ENCODE results near the gene ATXN7L3B.

ATXN7L3B gene

DNA sequence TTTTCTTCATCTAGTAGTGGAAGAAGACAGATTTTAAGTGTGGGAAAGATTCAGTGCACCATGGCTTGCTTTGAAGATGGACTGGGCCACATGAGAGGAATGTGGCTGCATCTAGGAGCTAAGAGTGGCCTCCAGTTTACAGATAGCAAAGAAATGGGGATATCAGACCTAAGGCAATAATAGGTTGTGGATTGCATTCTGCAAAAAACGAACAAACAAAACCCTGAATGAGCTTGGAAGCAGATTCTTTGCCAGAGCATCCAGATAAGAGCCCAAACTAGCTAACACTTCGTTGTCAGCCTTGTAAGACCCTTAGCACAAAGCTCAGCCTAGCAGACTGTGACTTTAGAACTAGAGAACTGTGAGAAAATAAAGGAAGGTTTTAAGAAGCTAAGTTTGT is 9.6 kb downstream of the ATXN7L3B start:
- DNase-seq (ENCODE audit: low spot score) = no peak

DNA sequence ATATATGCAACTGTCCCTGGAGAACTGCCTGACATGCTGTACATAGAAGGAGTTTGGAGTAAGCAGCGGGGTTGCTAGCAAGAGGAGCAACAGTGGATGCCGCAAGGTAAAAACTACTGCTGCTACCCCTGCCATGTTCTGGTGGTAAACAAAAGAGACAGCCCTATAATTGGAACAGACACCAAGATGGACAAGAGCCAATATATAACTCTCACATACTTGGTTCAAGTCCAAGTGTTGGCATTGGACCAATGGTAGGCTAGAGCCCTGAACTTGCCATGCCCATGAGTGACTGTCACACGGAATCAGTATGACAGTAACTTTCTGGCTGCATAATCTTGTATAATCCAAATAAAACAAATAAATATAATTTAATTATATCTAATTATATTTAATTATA is 13.7 kb downstream of the ATXN7L3B start:
- DNase-seq (ENCODE audit: low spot score) = no peak

DNA sequence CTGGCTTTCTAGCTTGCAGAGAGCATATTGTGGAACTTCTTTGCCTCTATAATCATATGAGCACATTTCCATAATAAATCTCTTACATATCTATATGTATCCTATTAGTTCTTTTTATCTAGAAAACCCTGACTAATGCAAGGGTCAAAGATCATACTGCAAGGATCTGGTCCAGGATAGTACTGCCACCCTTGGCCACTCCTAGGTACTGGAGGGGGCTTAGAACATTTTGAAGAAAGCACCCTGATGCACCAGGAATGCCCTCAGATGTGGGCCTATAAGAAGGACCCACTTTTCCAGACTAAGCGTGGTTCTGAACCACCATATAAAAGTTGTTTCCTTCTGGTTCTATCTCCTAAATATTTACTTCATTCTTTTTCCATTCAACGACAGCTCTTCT is 14.6 kb downstream of the ATXN7L3B start:
- no peak for DNase-seq (ENCODE audit: low spot score)

DNA sequence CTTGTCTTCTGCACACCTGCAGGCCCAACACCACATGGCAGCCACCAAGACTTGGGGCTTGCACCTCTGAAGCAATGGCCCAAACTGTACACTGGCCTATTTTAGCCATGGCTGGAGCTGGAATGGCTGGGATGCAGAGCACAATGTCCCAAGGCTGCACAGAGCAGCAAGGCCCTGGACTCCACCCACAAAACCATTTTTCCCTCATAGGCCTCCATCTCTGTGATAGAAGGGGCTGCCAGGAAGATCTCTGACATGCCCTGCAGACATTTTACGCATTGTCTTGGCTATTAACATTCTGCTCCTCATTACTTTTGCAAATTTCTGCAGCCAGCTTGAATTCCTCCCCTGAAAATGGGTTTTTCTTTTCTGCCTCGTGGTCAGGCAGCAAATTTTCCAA is 22.1 kb downstream of the ATXN7L3B start:
- DNase-seq (ENCODE audit: low spot score) = no peak

DNA sequence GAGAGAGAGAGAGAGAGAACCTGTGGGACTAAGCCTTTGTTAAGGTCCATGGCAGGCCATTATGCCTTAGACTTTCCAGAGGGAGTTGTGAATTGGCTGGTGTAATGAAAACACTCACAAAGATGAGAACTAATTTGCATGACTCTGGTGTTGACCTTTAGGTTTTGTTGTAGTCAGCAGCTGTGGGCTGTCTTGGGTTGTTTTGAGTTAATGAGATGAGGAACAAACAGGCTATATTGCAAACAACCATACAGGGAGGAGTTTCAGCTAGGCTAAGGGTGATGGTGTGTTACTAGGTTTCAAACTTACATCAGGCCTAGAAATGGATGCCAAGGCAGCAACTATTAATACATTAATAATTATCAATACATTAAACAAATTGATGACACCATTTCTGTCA is 26.3 kb downstream of the ATXN7L3B start:
- no peak for DNase-seq (ENCODE audit: low spot score)

DNA sequence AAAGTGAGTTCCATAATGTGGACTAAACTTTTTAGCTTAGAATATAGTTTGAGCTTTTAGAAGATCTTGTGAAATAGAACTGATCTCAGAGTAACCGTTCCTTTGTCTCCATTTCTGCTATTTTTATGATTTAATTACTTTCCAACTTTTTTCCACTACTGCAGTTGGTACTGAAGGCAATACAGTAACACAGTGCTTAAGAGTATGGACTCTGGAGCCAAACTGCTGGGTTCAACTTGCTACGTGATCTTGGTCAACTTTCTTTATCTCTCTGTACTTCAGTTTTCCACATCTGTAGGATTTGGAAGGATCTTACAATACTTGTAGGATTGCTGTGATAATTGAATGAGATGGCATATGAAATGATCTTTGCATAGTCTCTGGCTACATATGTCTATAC is 40.9 kb downstream of the ATXN7L3B start:
- DNase-seq (ENCODE audit: low spot score) = no peak

DNA sequence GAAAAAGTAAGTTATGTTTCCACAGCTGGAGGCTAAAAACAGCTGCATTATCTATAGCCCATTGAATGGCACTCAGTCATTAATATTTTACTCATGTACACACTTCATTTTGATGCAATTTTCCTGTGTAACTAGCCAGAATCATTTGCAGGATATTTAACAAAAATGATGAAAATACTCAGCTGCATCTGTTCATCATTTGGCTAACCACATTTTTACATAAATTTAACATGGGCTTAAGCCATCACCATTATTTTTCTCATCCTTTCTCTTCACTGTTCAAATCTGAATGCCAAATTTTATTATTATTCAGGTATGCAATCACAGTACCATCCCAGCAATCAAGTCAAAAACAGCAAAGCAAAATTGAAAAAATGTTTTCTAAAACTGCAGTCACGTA is 41.8 kb downstream of the ATXN7L3B start:
- no peak for DNase-seq (ENCODE audit: low spot score)

DNA sequence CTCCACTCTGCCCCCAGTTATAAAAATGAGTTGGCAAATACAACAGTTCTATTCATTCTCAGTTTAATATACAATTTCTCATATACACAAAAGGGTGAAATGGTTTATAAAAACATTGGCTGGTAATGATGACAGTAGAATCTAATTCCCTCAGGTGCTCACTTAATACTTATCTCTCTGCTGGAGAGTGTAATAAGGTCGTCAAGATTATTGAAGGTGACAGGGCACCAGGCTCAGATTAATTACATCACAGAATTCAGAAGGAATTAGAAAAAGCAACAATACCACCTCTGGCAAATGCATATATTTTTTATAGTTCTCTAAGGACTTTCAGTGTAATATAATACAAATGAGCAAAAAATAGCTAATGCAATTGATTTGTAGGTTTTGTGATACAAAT is 42.3 kb downstream of the ATXN7L3B start:
- peak; percentile 76 for DNase-seq (ENCODE audit: low spot score)

DNA sequence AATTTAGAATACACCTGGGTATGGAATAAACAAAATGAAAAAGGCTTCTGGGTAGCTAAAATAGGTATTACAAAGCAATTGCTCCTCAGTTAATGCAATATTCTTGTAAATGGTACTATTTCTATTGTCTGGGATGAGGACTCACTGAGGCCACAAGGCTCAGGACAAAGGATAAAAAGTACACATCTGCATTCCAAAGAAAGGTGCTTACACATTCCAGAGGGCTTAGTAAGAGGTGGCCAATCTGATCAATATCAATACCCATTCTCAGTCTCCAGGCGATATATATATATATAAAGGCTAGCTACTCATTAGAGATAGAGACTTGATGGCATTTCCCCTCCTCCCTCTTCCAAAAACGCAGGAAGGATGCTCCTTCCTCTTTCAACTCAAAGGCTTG is 43.8 kb downstream of the ATXN7L3B start:
- no peak for DNase-seq (ENCODE audit: low spot score)

DNA sequence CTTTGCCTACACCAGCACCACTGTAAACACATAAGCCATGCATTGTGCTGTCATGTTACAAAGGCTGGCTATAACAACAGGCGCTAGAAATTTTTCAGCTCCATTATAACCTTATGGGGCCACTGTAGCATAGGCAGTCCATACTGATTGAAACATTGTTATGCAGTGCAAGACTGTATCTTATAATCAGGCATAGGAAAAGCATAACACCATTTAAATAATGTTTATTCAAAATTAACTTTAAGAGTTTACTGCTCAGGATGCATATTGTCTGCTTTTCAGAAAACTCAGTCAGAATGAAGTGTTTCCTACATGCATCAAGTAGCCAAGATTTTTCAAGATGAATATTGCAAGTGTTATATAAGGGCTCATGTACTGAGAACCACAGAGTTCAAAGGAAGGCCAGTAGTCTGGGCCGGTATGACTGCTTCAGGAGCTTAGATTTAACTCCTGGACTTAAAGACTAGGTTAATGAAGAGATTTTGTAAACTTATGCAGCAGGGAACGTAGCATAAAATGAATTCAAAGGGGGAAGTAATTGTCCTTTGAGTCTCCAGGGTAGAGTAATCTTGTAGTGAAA is 46.9 kb downstream of the ATXN7L3B start:
- no peak for DNase-seq (ENCODE audit: low spot score)

DNA sequence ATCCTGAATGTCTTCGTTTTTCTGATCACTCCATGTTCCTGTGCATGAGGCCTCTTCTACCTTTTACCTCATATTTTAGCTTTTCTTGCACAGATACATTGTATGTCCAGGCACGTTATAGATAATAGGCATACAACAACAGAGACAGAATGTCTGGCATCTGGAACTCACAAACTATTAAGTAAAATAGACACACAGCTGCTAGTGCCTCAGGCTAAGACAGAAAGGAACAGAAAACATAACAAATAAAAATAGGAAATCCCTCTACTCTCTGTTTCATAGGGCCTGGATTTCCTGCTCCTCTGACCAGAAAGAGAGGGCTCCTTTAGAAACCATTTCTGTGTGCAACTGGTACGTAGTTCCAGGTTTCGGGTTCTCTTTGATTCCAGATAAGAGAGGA is 48.6 kb downstream of the ATXN7L3B start:
- no peak for DNase-seq (ENCODE audit: low spot score)
